Measurements from ENCODE around the gene IRF6.

GRCh38 chr1:209780268-209780667 is 25.7 kb downstream of the IRF6 start:
- TF ChIP-seq YY1 (IDR thresholded peaks at IDR 0.05; ENCODE audit: insufficient read depth, insufficient read length) (no peak), SUZ12 (IDR thresholded peaks at IDR 0.05; ENCODE audit: extremely low read depth, insufficient read depth, insufficient read length) (no peak)
